ENCODE data around the gene THBS2.

DNA sequence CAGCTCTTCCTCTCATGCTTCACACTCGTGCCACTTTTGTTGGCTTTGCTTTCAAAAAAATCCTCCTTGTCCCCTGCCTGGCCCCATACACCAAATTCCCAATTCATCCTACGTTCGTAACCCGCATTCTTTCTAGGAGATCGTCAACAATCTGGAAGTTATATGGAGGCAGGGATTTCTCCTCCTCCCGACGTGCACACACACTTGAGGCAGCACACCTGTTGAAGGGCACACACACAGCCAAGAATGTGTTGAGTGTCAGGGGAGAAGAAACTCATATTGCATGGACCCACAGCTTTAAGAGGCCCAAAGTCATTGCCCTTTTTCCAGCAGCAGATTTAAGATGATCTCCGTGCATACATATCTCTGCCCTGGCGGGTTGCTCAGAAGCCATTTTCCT is 28.9 kb downstream of the THBS2 start:
- no peak for TF ChIP-seq CTCF (conservative IDR thresholded peaks at IDR 0.05 in 1 of 2, IDR thresholded peaks at IDR 0.05 in 1 of 2; ENCODE audit: low read depth in 1 of 2, low read length in 2 of 2)
- no peak for TF ChIP-seq EZH2 (IDR thresholded peaks at IDR 0.05; ENCODE audit: low read length, missing control alignments)

Measured in fibroblast of lung (primary cell).